ENCODE data around the gene TJP1.
"Not testable (repeated sequence)": the region's sequence is repeated elsewhere in the genome, so short reads cannot be mapped to it uniquely, and the experiment has no call there.

The TJP1 gene

GRCh38 chr15:29704950-29705597 is 117.2 kb downstream of the TJP1 start:
- DNase-seq (ENCODE audit: low read depth, low spot score) = no peak

DNA sequence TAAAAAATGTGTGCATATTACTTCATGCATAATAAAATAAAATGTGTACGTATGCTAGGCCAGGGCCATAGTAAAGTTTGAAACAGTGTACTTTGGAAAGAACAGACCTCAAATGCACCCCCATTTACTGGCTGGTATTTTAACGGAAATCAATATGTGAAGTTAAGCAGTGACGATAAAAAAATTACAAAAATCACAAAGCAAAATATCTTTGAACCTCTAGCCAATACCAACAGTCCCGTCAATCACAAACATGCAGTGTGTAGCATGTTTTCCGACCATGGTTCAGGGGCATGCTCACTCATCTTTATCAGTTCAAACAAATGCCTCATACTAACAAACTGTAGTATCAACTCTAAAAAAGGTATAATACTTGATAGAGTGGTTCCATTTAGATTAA is 121.1 kb downstream of the TJP1 start:
- DNase-seq (ENCODE audit: low read depth, low spot score) = no peak

DNA sequence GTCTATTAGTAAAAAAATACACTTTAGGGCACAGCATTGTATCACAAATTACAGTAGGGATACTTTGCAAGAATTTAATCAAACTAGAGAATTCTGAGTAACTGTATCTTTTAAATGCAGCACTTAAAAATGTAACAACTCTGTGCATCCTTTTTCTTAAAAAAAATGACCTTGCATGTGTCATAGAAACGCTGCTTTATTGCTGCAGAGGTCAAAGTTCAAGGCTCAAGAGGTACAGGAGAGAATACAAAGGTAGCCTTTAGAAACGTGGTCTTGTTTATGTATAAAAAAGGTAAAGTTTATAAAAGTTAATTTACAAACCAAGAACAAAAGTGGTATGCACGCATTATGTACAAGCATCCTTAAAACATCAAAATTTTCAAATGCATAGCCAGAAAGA is 122.0 kb downstream of the TJP1 start:
- no peak for DNase-seq (ENCODE audit: low read depth, low spot score)

- no peak for DNase-seq (ENCODE audit: low read depth, low spot score)
These were observed 122.5 kb downstream of the TJP1 start for GRCh38 chr15:29699791-29700190.

- no peak for DNase-seq (ENCODE audit: low read depth, low spot score)
These were observed 124.1 kb downstream of the TJP1 start for GRCh38 chr15:29698030-29698701.

DNA sequence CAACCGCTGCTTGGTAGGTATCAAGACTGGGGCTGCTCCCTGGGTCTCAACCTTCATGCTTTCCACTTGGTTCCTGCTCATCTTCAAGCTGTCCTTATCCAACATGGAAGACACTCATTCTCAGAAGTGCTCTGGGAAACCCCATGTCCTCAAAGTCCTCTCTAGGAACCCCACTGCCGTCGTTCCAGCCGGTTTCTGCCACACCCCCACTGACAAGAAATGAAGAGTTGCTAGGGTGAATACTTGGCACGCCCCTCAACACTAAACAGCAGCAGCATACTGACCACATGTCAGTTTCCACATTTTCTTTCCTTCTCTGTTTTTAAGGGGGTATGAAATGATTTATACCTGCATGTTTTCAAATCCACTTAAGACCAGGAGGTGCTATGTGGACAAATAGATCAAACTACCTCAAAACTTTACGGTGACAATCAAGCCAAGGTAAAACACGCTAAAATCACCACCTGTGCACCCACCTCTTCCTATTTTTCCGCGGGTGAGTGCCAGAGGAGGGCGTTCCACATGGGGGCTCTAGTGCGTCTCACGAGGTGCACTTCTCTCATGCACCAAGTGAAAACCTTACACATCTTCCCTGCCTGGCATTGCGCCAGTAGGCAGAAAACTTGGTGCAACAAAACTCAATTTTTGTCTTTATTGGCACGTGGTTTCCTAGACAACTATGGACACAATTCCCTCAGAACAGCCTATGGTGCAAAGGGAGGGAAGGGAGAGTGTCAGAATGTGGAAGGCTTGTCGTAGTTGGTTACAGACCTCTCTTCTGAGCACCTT is 125.1 kb downstream of the TJP1 start:
- DNase-seq (ENCODE audit: low read depth, low spot score) = no peak

DNA sequence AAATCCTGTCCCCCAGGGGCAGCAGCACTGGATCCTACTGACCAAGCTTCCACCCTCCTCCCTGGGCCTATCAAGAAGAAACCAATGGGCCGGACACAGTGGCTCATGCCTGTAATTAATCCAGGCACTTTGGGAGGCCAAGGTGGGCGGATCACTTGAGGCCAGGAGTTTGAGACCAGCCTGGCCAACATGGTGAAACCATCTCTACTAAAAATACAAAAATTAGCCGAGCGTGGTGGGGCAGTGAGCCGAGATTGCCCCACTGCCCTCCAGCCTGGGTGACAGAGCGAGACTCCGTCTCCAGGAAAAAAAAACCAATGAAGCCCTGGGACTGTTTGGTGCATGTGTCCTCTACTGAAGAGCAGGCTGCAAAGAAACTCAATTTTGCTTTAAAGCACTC is 125.8 kb downstream of the TJP1 start:
- DNase-seq (ENCODE audit: low read depth, low spot score) = not testable (repeated sequence)

DNA sequence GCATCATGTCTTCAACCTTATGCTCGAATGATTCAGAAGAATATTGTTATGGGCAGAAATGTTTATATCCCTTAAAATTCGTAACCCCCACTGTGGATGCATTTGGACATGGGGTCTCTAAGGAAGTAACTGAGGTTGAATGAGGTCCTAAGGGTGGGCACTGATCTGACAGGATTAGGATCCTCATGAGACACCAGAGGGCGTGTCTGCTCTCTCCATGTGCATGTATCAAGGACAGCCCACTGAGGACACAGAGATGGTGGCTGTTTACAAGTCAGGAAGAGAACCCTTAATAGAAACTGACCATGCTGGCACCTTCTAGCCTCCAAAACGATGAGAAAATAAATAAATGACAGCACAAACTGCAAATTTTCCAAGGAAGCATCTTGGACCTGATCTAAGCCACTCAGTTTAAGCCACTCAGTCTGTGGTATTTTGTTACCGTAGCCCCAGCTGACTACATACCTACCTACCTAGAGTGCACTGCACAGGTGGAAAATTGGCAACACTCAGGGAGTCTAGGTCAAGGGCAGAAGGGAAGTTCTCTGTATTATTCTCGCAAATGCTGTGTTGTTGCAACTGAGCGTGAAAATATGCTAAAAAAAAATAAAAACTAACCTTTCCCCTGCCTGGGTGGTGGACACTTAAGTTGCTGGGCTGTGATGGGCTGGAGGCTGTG is 126.6 kb downstream of the TJP1 start:
- DNase-seq (ENCODE audit: low read depth, low spot score) = no peak

DNA sequence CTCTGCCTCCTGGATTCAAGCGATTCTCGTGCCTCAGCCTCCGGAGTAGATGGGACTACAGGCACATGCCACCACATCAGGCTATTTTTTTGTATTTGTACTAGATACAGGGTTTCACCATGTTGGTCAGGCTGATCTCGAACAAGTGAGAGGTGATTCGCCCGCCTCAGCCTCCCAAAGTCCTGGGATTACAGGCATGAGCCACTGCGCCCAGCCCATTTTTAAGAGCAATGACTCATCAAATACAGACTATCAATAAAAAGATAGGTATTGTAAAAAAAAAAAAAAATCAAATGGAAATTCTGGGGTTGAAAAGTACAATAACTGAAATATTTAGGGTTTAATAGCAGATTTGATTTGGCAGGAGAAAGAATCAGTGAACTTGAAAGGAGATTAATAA is 129.0 kb downstream of the TJP1 start:
- no peak for DNase-seq (ENCODE audit: low read depth, low spot score)

- DNase-seq (ENCODE audit: low read depth, low spot score) = no peak
These were observed 129.7 kb downstream of the TJP1 start for GRCh38 chr15:29692527-29692926.

- no peak for DNase-seq (ENCODE audit: low read depth, low spot score)
These were observed 131.3 kb downstream of the TJP1 start for GRCh38 chr15:29690765-29691475.

DNA sequence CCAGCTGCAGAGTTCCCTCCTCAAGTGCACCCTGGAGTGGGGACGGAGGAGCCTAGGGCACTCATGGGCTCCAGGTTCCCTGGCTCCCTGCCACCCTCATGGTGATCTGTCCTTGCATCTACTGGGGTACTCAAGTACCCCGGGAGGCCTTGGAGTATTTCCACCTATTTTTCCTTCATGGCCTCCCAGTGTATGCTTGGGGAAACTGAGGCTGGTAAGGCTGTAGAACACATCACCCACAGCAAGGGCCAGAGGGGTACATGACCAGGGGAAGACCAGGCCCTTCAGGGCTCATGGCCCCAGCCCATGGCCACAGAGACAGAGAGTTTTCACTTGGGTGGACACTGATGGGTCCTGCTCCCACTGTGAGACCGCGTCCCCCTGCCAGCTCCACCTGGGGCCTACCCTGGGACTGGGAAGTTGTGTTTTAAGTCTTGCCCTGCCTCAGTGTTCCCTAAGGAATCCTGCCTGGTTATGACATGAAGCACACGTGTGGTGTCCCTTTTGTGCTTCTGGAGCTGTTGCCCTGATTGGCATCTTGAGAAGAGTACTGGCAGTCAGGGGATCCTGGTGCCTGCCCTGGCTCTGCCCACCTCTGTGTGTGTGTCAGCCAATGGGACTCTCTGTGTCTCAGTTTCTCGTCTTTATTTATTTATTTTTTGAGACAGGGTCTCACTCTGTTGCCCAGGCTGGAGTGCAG is 132.8 kb downstream of the TJP1 start:
- DNase-seq (ENCODE audit: low read depth, low spot score) = no peak

DNA sequence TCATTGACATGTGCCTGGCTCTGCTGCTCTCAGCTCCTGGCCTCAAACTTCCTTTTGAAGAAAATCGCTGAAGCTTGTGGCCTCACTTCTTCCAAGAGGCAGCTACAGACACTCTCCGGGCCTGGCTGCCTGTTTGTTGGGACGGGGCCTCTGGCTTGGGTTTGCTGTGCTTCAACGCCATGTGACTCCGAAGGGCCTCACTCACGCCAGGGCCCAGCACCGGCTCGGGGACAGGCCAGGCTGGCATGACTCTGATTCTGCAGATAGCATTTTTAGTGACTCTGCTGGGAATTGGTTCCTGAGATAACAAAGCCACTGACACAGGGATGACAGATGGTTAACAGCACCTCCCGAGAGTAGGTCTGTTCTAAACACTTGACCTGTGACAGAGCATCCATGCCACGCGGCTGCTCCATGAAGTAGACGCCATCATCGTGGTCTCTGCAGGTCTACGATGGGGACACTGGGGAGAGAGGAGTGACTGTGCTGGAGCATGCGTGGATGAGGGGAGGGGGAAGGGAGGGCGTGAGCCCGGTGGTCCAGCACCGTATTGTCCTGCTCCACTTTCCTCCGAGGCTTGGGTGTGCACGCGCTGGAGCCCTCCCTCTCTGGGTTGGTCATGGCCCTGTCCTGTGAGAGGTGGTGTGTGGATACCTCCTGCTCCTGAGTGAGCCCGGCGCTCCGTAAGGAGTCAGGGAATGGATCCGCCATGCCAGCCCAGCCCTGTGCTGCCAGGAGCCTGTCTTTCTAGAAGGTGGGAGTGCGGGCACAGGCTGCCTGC is 133.6 kb downstream of the TJP1 start:
- no peak for DNase-seq (ENCODE audit: low read depth, low spot score)

DNA sequence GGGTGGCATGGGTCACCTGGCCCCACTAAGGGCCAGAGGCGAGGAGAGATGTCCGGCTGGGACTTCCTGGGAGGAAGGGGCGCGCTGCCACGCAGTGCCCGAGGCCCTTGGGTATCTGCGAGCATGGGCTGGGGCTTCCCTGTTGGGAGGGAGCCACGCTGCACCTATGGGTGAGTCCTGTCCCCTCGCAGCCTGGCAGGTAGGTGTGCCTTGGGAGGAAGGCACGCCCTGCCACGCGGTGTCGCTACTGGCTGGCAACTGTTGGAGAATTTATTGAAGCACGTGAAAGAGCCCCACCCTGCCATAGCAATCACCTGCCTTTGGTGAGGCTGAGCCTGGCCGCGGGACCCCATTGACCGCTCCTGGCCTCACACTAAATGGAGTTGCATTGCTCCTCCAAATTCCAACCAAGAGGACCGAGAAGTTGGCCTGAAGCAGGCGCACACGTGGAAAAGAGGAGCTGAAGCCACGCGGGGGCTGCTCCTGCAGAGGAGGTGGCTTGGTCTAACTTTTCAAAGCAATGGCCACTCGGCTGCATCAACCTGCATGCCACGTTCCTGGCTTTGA is 134.2 kb downstream of the TJP1 start:
- DNase-seq (ENCODE audit: low read depth, low spot score) = no peak

DNA sequence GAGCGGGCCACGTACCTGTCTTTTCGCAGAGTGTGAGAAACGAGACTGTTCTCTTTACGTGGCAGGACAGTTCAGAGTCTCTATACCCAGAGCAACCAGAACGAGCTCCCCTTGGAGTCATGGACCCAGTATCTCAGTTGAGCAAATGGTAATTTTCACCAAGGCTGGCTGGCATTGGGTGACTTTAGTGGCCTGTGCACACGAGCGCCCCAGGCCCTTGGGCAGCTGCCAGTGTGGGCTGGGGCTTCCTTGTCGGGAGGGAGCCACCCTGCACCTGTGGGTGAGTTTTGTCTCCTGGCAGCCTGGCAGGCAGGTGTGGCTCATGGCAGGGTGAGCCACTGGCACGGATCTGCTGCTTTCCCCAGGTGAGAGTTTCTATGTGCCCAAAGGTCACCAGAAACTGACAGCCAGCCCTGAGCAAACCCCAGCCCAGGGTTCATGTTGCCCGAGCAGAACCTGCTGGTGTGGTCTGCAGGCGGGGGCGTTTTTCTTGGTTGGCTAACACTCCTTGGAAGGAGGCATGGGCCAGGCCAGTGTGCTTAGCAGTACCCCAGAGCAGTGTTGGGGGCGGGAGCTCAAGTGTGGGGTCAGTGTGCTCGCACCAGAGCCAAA is 135.0 kb downstream of the TJP1 start:
- no peak for DNase-seq (ENCODE audit: low read depth, low spot score)

DNA sequence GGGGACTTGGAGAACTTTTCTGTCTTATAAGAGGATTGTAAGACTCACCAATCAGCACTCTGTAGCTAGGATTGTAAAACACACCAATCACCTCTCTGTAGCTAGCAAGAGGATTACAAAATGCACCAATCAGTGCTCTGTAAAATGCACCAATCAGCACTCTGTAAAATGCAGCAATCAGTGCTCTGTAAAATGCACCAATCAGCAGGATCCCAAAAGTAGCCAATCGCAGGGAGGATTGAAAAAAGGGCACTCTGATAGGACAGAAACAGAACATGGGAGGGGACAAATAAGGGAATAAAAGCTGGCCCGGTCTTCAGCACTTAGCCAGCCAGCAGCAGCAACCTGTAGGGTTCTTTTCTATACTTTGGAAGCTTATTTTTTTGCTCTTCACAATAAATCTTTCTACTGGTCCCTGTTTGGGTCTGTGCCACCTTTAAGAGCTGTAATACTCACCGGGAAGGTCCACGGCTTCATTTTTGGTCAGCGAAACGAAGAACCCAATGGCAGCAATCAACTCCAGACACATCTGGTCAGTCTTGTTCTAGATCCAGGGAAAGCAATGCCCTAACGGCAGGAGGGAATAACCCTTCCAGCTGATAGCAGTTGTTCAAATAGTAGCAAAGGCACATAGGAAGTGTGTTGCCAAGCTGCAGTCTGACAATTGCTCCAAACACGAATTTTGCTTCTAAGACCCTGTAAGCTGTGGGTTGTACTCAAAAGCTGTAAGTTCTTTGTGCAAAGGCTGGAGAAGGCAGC is 135.6 kb downstream of the TJP1 start:
- no peak for DNase-seq (ENCODE audit: low read depth, low spot score)

GRCh38 chr15:29686079-29686425 is 136.2 kb downstream of the TJP1 start:
- DNase-seq (ENCODE audit: low read depth, low spot score) = no peak

- DNase-seq (ENCODE audit: low read depth, low spot score) = no peak
These were observed 136.9 kb downstream of the TJP1 start for GRCh38 chr15:29685156-29686078.

Measured in smooth muscle cell of the brain vasculature (primary cell).